Upper lobe of right lung (tissue), 1 donor: ENCODE results near the gene ATAD5. TPM values are rescaled to one million over a fixed set of nuclear protein-coding genes. Genes with fewer than 3 reads are reported as not detected.

Experiments
- ATAC-seq: fragments of 200-7000 bp; cut with Tn5 transposase; one replicate; pipeline ENCODE4 v1.9.1; 2020; ENCODE audit warnings: mild to moderate bottlenecking, moderate library complexity
- DNase-seq: peaks from one replicate; pipeline ENCODE4 v3.0.0-alpha.2; 2020
- H3K27ac ChIP-seq: fragments of 200-600 bp; one replicate; pipeline ENCODE4 v1.8.0; 2022
- H3K27me3 ChIP-seq: fragments of 200-600 bp; one replicate; pipeline ENCODE4 v1.8.0; 2022; ENCODE audit warnings: mild to moderate bottlenecking
- H3K36me3 ChIP-seq: fragments of 200-600 bp; one replicate; pipeline ENCODE4 v1.8.0; 2022
- H3K4me1 ChIP-seq: fragments of 200-600 bp; one replicate; pipeline ENCODE4 v1.8.0; 2022
- H3K4me3 ChIP-seq: fragments of 200-600 bp; one replicate; pipeline ENCODE4 v1.8.0; 2022; ENCODE audit warnings: mild to moderate bottlenecking
- H3K9me3 ChIP-seq: fragments of 200-600 bp; one replicate; pipeline ENCODE4 v1.8.0; 2022
- intact Hi-C: fragments of 100-400 bp; cut with DNase I; formaldehyde crosslinking; loops from one replicate; pipeline ENCODE4 v1.11.0; 2022
- long read RNA-seq: library from polyadenylated mRNA; unstranded; transcript quantifications from one replicate; pipeline ENCODE4 v2.0.0, GENCODE V29; 2021
- total RNA-seq: library from RNA; stranded (reverse); fragmentation: NEBNext Ultra II Directional; extraction: Animal tissue kit (Norgen Biotek cat#: 25700); gene quantifications from one replicate; pipeline ENCODE4 v1.2.1, GENCODE V29; 2021
- TF ChIP-seq, protein P1 (sequence below): fragments of 200-600 bp; IDR thresholded peaks from one replicate; pipeline ENCODE4 v1.8.0; 2022; ENCODE audit warnings: antibody characterized with exemption
- donor health status: DM: no; HTN: yes; CAD: no; lungs with severe emphysema.

The ATAD5 gene, protein sequence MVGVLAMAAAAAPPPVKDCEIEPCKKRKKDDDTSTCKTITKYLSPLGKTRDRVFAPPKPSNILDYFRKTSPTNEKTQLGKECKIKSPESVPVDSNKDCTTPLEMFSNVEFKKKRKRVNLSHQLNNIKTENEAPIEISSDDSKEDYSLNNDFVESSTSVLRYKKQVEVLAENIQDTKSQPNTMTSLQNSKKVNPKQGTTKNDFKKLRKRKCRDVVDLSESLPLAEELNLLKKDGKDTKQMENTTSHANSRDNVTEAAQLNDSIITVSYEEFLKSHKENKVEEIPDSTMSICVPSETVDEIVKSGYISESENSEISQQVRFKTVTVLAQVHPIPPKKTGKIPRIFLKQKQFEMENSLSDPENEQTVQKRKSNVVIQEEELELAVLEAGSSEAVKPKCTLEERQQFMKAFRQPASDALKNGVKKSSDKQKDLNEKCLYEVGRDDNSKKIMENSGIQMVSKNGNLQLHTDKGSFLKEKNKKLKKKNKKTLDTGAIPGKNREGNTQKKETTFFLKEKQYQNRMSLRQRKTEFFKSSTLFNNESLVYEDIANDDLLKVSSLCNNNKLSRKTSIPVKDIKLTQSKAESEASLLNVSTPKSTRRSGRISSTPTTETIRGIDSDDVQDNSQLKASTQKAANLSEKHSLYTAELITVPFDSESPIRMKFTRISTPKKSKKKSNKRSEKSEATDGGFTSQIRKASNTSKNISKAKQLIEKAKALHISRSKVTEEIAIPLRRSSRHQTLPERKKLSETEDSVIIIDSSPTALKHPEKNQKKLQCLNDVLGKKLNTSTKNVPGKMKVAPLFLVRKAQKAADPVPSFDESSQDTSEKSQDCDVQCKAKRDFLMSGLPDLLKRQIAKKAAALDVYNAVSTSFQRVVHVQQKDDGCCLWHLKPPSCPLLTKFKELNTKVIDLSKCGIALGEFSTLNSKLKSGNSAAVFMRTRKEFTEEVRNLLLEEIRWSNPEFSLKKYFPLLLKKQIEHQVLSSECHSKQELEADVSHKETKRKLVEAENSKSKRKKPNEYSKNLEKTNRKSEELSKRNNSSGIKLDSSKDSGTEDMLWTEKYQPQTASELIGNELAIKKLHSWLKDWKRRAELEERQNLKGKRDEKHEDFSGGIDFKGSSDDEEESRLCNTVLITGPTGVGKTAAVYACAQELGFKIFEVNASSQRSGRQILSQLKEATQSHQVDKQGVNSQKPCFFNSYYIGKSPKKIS (N-terminal part only)
- 1.1 TPM for total RNA-seq
- long read RNA-seq, partial matches to known transcripts: 0 of 1 reads
- long read RNA-seq, other reads (novel, unspliced or antisense): 1 of 1 reads

DNA sequence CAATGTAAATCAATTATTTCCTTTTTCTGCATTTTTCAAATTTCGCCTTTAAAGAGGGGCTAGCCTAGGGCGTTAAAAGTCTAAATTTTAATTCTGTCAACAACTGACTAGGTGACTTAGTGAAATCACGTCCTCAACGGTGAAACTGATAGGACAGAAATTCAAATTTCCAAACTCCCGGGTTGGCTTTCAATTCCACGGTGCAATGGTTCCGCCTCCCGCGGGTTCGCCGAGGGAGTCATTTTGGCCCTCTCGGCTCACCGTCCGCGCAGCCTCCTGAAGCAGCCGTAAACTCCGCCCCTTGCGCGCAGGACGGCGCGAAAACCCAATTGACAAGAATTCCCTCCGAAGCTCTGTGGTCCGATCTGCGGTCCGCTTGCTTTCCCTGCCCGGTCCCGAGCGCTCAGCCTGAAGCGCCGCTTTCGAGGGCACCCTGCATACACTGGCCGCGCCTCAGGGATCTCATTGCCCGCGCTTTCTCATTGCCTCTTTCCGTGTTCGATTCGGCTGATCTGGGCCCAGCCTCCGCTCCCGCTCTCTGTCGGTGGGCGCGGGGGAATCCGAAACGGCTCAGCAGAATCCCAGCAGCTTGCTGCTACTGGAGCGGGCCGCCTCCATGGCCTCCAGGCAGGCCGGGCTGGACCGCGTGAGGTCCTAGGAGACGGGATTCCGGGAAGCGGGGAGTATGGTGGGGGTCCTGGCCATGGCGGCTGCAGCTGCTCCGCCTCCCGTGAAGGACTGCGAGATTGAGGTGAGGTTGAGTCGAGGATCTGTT, at the start of gene ATAD5:
Gene ATAD5, plus strand, starts transcription at position 304 of the 775 bp plus-strand sequence. Its CDS starts 382 bp downstream, at position 686.
- Histone ChIP-seq H3K4me3 (peak within 1 kb of the TSS; percentile 90), H3K27ac (peak within 1 kb of the TSS; percentile 51), H3K4me1 (peaks cover 14% of the 10 kb centered on the region), H3K9me3 (no peaks in the 10 kb centered on the region), H3K36me3 (no peaks in the 10 kb centered on the region), H3K27me3 (no peaks in the 10 kb centered on the region)
- TF ChIP-seq, protein P1, sequence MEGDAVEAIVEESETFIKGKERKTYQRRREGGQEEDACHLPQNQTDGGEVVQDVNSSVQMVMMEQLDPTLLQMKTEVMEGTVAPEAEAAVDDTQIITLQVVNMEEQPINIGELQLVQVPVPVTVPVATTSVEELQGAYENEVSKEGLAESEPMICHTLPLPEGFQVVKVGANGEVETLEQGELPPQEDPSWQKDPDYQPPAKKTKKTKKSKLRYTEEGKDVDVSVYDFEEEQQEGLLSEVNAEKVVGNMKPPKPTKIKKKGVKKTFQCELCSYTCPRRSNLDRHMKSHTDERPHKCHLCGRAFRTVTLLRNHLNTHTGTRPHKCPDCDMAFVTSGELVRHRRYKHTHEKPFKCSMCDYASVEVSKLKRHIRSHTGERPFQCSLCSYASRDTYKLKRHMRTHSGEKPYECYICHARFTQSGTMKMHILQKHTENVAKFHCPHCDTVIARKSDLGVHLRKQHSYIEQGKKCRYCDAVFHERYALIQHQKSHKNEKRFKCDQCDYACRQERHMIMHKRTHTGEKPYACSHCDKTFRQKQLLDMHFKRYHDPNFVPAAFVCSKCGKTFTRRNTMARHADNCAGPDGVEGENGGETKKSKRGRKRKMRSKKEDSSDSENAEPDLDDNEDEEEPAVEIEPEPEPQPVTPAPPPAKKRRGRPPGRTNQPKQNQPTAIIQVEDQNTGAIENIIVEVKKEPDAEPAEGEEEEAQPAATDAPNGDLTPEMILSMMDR: no peak
- intact Hi-C loops: no loop called here
- ATAC-seq (peak; percentile 100), DNase-seq (peak; percentile 96)

DNA sequence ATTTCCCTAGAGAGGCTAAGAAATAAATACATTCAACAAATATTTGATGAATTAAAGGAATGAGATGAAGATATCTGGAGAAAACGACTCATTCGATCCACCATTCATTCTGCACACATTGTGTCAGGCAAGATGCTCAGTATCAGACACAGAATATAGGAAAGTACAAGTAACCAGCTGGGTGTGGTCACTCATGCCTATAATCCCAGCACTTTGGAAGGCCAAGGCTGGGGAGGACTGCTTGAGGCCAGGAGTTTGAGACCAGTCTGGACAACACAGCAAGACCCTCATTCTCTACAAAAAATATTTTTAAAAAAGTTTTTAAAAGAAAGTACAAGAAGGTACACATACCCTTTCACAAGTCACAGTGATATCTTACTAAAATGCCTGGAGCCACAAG, 49.6 kb upstream of the ATAD5 start:
- Histone ChIP-seq H3K9me3 (no peaks in the 10 kb centered on the region), H3K27me3 (no peaks in the 10 kb centered on the region), H3K4me3 (no peak overlapping the region), H3K36me3 (peaks cover 76% of the 10 kb centered on the region), H3K27ac (no peak overlapping the region), H3K4me1 (no peaks in the 10 kb centered on the region)
- TF ChIP-seq, protein P1: no peak
- ATAC-seq (no peak), DNase-seq (no peak)
- intact Hi-C loops: no loop called here

DNA sequence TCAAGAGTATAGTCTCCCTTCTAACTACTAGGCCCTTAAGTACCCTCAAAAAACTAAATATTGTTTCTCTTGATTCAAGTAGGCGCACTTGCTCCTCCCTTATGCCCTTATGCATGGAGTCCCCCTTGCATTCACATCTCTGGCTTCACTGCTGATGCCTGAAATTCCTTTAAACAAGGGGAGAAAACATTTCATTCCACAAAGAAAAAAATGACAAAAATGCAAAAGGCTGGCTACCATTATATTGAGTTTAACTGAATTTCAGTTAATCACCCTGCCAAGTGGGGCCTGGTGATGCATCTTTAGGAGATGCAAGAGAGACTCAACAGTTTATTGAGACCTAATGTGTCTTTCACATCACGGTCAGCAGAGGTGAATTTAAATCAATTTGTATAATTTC, 42.8 kb upstream of the ATAD5 start:
- TF ChIP-seq, protein P1: no peak

DNA sequence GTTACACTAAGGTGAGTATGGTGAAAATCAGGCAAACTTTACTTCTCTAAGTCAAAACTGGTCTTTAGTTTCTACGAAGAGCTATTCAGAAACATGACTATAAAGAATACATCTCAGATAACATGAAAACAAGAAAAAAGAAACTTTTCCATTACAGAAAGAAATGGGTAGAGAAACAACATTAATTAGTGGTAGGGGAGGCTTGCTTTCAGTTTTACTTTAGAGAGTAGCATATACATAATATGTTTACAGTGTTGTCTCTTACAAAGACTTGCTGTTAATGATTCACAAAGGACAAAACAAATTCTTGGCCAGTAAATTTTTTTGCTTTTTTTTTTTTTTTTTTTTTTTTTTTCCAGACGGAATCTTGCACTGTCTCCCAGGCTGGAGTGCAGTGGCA, 41.5 kb upstream of the ATAD5 start:
- no peaks in the 10 kb centered on the region for H3K9me3 ChIP-seq
- H3K36me3 ChIP-seq: peaks cover 83% of the 10 kb centered on the region
- H3K27me3 ChIP-seq: no peaks in the 10 kb centered on the region
- peaks cover 2% of the 10 kb centered on the region for H3K4me1 ChIP-seq
- no peak overlapping the region for H3K27ac ChIP-seq
- TF ChIP-seq, protein P1: no peak
- intact Hi-C loops: no loop called here
- DNase-seq (no peak), ATAC-seq (no peak)
- H3K4me3 ChIP-seq: no peak overlapping the region

More for the DNA sequence above, 42.8 kb upstream of the ATAD5 start:
- DNase-seq (no peak), ATAC-seq (no peak)
- no peaks in the 10 kb centered on the region for H3K27me3 ChIP-seq
- no peak overlapping the region for H3K4me3 ChIP-seq
- H3K4me1 ChIP-seq: peaks cover 2% of the 10 kb centered on the region
- intact Hi-C loops: no loop called here
- H3K36me3 ChIP-seq: peaks cover 83% of the 10 kb centered on the region
- H3K27ac ChIP-seq: no peak overlapping the region
- H3K9me3 ChIP-seq: no peaks in the 10 kb centered on the region
